GM23338 (cell line): ENCODE results near the gene NOTCH3. TPM values are rescaled to one million over a fixed set of nuclear protein-coding genes. Genes with fewer than 3 reads are reported as not detected.
A peak's percentile ranks its signal among the peaks of the same experiment; 100 is the strongest.

Experiments used
- ATAC-seq: fragments of 200-7000 bp; cut with Tn5 transposase; 3 replicates; pipeline ENCODE4 v1.9.1; 2020
- DNase-seq: peaks from one replicate; pipeline ENCODE4 v3.0.0-alpha.2; 2015; ENCODE audit warnings: low spot score
- H2AFZ ChIP-seq: fragments of 200-600 bp; sonication (generic); 2 replicates; pipeline ENCODE4 v1.8.0; 2016; ENCODE audit warnings: antibody characterized with exemption, mild to moderate bottlenecking, moderate library complexity
- H3F3A ChIP-seq: fragments of 200-600 bp; sonication (generic); replicated peaks from 2 replicates; pipeline ENCODE4 v1.8.0; 2017; ENCODE audit warnings: antibody characterized with exemption, mixed run types, low read depth
- H3K27ac ChIP-seq: fragments of 200-600 bp; sonication (generic); 2 replicates; pipeline ENCODE4 v1.6.1; 2016; ENCODE audit warnings: low read depth
- H3K27me3 ChIP-seq: fragments of 200-600 bp; sonication (generic); 2 replicates; pipeline ENCODE4 v1.8.0; 2016; ENCODE audit warnings: mild to moderate bottlenecking, mixed run types, moderate library complexity; ENCODE audit not compliant: insufficient read depth
- H3K36me3 ChIP-seq: fragments of 200-600 bp; sonication (generic); 2 replicates; pipeline ENCODE4 v1.8.0; 2016; ENCODE audit warnings: mild to moderate bottlenecking; ENCODE audit not compliant: insufficient read depth
- H3K4me1 ChIP-seq: fragments of 200-600 bp; sonication (generic); 2 replicates; pipeline ENCODE4 v1.8.0; 2016; ENCODE audit warnings: mild to moderate bottlenecking, moderate library complexity; ENCODE audit not compliant: insufficient read depth
- H3K4me2 ChIP-seq: fragments of 200-600 bp; sonication (generic); 2 replicates; pipeline ENCODE4 v1.7.1; 2017; ENCODE audit warnings: mixed run types
- H3K4me3 ChIP-seq: fragments of 200-600 bp; sonication (generic); 2 replicates; pipeline ENCODE4 v1.6.1; 2016; ENCODE audit warnings: mixed run types
- H3K79me2 ChIP-seq: fragments of 200-600 bp; sonication (generic); replicated peaks from 2 replicates; pipeline ENCODE4 v1.8.0; 2017; ENCODE audit warnings: mild to moderate bottlenecking; ENCODE audit not compliant: insufficient read depth
- H3K9me2 ChIP-seq: fragments of 200-600 bp; sonication (generic); 2 replicates; pipeline ENCODE4 v1.8.0; 2017; ENCODE audit not compliant: insufficient read depth
- H4K20me1 ChIP-seq: fragments of 200-600 bp; sonication (generic); replicated peaks from 2 replicates; pipeline ENCODE4 v1.8.0; 2017; ENCODE audit warnings: mild to moderate bottlenecking; ENCODE audit not compliant: insufficient read depth
- H3K27ac Mint-ChIP-seq: 2 replicates; pipeline ENCODE4 v1.8.0; 2020; ENCODE audit warnings: inconsistent platforms, mild to moderate bottlenecking, moderate library complexity, mixed read lengths
- H3K27me3 Mint-ChIP-seq: 3 replicates; pipeline ENCODE4 v1.8.0; 2022; ENCODE audit warnings: low read depth, mild to moderate bottlenecking, moderate library complexity, mixed read lengths, inconsistent platforms; ENCODE audit not compliant: insufficient read depth, poor library complexity
- H3K36me3 Mint-ChIP-seq: 3 replicates; pipeline ENCODE4 v1.8.0; 2021; ENCODE audit warnings: low read depth, mild to moderate bottlenecking, inconsistent platforms, moderate library complexity, mixed read lengths
- H3K4me1 Mint-ChIP-seq: 3 replicates; pipeline ENCODE4 v1.8.0; 2020; ENCODE audit warnings: mild to moderate bottlenecking, inconsistent platforms, mixed read lengths
- H3K4me3 Mint-ChIP-seq: 3 replicates; pipeline ENCODE4 v1.8.0; 2021; ENCODE audit warnings: moderate library complexity, mild to moderate bottlenecking, inconsistent platforms, mixed read lengths
- H3K9me3 Mint-ChIP-seq: 3 replicates; pipeline ENCODE4 v1.8.0; 2020; ENCODE audit warnings: moderate library complexity, mild to moderate bottlenecking, inconsistent platforms, mixed read lengths
- EZH2phosphoT487 ChIP-seq: fragments of 200-600 bp; sonication (generic); IDR thresholded peaks from one replicate; pipeline ENCODE4 v1.8.1; 2018; ENCODE audit warnings: antibody characterized with exemption; ENCODE audit not compliant: unreplicated experiment
- JUNB ChIP-seq: IDR thresholded peaks from one replicate; pipeline ENCODE4 v1.6.1; 2016; ENCODE audit warnings: antibody characterized with exemption; ENCODE audit not compliant: unreplicated experiment
- NANOG ChIP-seq: IDR thresholded peaks from 2 replicates; pipeline ENCODE4 v1.6.1; 2016; ENCODE audit warnings: antibody characterized with exemption, borderline replicate concordance
- POLR2AphosphoS5 ChIP-seq: IDR thresholded peaks from 2 replicates; pipeline ENCODE4 v1.6.1; 2016; ENCODE audit warnings: antibody characterized with exemption, low read depth
- REST ChIP-seq: IDR thresholded peaks from one replicate; pipeline ENCODE4 v1.6.1; 2018; ENCODE audit warnings: antibody characterized with exemption; ENCODE audit not compliant: unreplicated experiment
- STAT1 ChIP-seq: IDR thresholded peaks from one replicate; pipeline ENCODE4 v1.6.1; 2016; ENCODE audit warnings: antibody characterized with exemption; ENCODE audit not compliant: unreplicated experiment
- ZNF114 ChIP-seq: fragments of 250-450 bp; sonication (Bioruptor Pico); IDR thresholded peaks from 2 replicates; pipeline ENCODE4 v1.5.0; 2020; ENCODE audit warnings: mild to moderate bottlenecking, moderate library complexity
- ZNF331 ChIP-seq: fragments of 250-450 bp; sonication (Bioruptor Pico); IDR thresholded peaks from 2 replicates; pipeline ENCODE4 v1.5.0; 2020; ENCODE audit warnings: low read depth, mild to moderate bottlenecking, moderate library complexity
- polyA plus RNA-seq: library from polyadenylated mRNA; unstranded; fragments of >200 nt; fragmentation: Nextera tagmentation; extraction: Ambion mirVana; gene quantifications from 2 replicates; pipeline ENCODE4 v1.2.1, GENCODE V29; 2016
- total RNA-seq: library from RNA; depleted of rRNA; stranded (reverse); fragments of >200 nt; shearing (Covaris generic); gene quantifications from 2 replicates; pipeline ENCODE4 v1.2.3, GENCODE V29; 2014

Gene NOTCH3
- total and polyA plus RNA-seq, 2 experiments from 2014 or later: 24.3 to 172 TPM

DNA sequence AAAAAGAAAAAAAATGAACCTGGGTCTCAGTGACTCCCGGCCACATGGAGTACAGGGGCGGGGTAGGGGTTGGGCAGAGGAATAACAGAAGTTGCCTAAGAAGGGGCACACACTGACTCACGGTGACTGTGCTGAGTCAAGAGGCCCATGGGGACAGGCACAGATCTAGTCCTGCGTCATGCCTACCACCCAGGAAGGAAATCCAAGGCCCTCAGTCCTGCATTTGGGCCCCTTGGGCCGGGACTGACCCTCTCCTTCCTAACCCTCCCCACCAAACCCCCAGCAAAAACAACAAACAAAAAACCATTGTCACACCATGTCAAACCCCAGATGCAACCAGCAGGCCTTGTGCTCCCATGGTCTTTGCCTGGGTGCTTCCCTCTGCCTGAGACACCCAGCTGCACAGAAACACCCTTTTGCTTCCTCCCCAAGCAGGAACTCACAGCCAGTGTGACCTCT lies 9.6 kb upstream of the NOTCH3 start:
- Histone ChIP-seq H3K36me3 (no peaks in the 10 kb centered on the region), H3K9me2 (no peaks in the 10 kb centered on the region), H3K79me2 (no peaks in the 10 kb centered on the region), H3K27ac (no peak overlapping the region), H3K4me1 (no peaks in the 10 kb centered on the region), H3K27me3 (no peaks in the 10 kb centered on the region), H4K20me1 (no peaks in the 10 kb centered on the region), H3K4me2 (no peak overlapping the region), H3K4me3 (no peak overlapping the region), H2AFZ (no peak overlapping the region), H3F3A (no peaks in the 10 kb centered on the region)
- Mint-ChIP-seq H3K4me1 (no peaks in the 10 kb centered on the region), H3K9me3 (no peaks in the 10 kb centered on the region), H3K36me3 (no peaks in the 10 kb centered on the region), H3K27me3 (peaks cover 6% of the 10 kb centered on the region), H3K4me3 (no peak overlapping the region), H3K27ac (peak overlapping the region; percentile 74; the same call in 1 of the 2 replicates)
- TF ChIP-seq REST (no peak), POLR2AphosphoS5 (no peak), STAT1 (no peak), EZH2phosphoT487 (no peak), ZNF114 (CRISPR knock-in tag) (no peak)
- no peak for ATAC-seq
- no peak for DNase-seq

- H3K27ac ChIP-seq: no peak overlapping the region
- no peaks in the 10 kb centered on the region; the same call in 2 of the 3 replicates for H3K9me3 Mint-ChIP-seq
- H3K4me3 ChIP-seq: peak overlapping the region; percentile 63
- H3K27ac Mint-ChIP-seq: no peak overlapping the region; the same call in 1 of the 2 replicates
- peak overlapping the region; percentile 77 for H3K4me3 Mint-ChIP-seq
- TF ChIP-seq ZNF331 (CRISPR knock-in tag) (no peak), JUNB (no peak), NANOG (no peak), POLR2AphosphoS5 (no peak)
- ATAC-seq (no peak), DNase-seq (no peak)
- H3K79me2 ChIP-seq: peaks cover 24% of the 10 kb centered on the region
- H3K4me1 Mint-ChIP-seq: peaks cover 22% of the 10 kb centered on the region
- peaks cover 18% of the 10 kb centered on the region for H3K27me3 Mint-ChIP-seq
- peaks cover 23% of the 10 kb centered on the region for H3F3A ChIP-seq
- peak overlapping the region; percentile 73 for H3K4me2 ChIP-seq
- H3K36me3 ChIP-seq: 0 out of 2 replicates have a peak, but pooled peaks cover 4% of the 10 kb centered on the region
- H3K4me1 ChIP-seq: peaks cover 9% of the 10 kb centered on the region
- H4K20me1 ChIP-seq: no peaks in the 10 kb centered on the region; the same call in 1 of the 2 replicates
- H3K36me3 Mint-ChIP-seq: peaks cover 24% of the 10 kb centered on the region
- no peaks in the 10 kb centered on the region for H3K27me3 ChIP-seq
- peak overlapping the region; percentile 73 for H2AFZ ChIP-seq
- no peaks in the 10 kb centered on the region for H3K9me2 ChIP-seq
These were observed 704 bp upstream of the NOTCH3 start for GRCh38 chr19:15201374-15202023.
